HG02938 (cell line): ENCODE measurements around the gene YAE1.
"Not testable (repeated sequence)": the region's sequence is repeated elsewhere in the genome, so short reads cannot be mapped to it uniquely, and the experiment has no call there.

Experiments used
- ATAC-seq: cut with Tn5 transposase; IDR thresholded peaks from one replicate; pipeline ENCODE4 v1.9.1; 2021; ENCODE audit warnings: mild to moderate bottlenecking, moderate library complexity; ENCODE audit not compliant: unreplicated experiment

Gene YAE1, protein sequence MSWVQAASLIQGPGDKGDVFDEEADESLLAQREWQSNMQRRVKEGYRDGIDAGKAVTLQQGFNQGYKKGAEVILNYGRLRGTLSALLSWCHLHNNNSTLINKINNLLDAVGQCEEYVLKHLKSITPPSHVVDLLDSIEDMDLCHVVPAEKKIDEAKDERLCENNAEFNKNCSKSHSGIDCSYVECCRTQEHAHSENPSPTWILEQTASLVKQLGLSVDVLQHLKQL

GRCh38 chr7:39566023-39566921 is at the start of gene YAE1:
Gene YAE1, plus strand, starts transcription at chr7:39566404. Its CDS starts 15 bp downstream, at chr7:39566419.
- peak; percentile 97 for ATAC-seq

- ATAC-seq = no peak
These were observed 49.7 kb upstream of the YAE1 start for GRCh38 chr7:39516498-39516897.

DNA sequence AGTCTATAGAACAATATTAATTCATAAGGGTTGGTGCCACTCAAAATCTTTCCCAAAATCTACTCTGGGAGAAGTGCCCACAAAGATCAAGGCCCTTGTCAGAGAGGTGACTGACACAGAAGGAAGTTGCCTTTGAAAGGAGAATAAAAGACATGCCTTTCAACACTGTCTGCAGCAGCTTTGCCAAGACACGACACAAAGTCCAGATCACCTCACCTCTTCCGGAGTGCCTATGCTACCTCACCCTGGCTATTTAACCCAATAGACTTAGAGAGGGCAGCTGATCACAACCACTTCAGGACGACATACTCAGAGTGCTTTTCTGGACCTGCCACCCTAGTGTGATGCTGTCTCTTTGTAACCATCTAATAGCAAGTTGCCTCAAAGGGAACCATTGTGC is 49.0 kb upstream of the YAE1 start:
- ATAC-seq = no peak

DNA sequence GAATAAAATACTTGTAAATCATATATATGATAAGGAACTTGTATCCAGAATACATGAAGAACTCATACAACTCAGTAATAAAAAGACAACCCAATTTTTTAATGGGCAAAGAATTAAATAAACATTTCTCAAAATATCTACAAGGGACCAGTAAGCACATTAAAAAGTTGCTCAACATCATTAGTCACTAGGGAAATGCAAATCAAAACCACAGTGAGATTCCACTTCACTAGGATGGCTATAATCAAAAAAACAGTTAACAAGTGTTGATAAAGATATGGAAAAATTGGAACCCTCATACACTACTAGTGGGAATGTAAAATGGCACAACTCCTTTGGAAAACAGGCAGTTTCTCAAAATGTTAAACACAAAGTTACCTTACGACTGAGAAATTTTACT is 40.3 kb upstream of the YAE1 start:
- no peak for ATAC-seq

DNA sequence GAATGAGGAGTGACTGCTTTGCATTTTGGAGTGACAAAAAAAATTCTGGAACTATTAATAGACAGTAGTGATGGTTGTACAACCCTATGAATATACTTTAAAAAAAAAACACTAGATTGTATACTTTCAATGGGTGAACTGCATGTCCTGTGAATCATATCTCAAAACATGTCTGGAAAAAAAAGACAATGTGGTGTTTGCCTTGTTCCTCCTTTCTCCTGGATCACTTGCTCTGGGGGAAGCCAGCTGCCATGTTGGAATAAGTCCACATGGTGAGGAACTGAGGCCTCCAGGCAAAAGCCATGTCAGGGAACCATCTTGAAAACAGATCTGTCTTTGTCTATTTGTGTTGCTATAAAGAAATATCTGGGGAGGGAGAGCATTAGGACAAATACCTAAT is 39.5 kb upstream of the YAE1 start:
- ATAC-seq = no peak

DNA sequence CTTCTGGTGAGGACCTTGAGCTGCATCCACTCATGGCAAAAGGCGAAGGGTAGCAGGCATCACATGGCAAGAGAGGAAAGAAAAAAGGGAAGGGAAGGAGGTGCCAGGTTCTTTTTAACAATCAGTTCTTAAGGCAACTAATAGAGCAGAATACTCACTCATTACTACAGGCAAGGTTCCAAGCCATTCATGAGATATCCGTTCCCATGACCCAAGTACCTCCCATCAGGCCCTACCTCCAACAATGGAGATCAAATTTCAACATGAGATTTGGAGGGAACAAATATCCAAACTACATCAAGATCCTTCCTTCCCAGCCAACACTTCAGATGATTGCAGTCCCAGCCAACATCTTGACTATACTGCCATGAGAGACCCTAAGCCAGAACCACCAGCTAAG is 38.9 kb upstream of the YAE1 start:
- no peak for ATAC-seq

- no peak for ATAC-seq
These were observed 38.3 kb upstream of the YAE1 start for GRCh38 chr7:39527951-39528350.

DNA sequence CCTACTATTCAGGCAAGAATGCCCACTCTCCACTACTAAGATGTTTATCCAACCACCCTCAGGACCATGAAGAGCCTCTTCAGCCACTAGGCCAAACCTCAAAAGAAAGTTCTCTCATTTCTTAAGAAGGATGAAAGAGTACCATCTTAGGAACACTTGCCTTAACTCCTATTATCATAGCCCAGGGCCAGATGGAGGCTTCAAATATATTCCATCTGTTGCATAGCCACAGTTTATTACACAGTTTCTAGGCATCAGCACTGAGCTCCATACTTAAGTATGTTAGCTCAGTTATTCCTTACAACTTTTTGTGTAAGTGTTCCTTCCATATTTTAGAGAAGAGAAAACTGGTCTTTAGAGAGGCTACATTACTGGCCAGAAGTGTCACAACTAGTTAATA is 37.4 kb upstream of the YAE1 start:
- no peak for ATAC-seq

- ATAC-seq = no peak
These were observed 36.6 kb upstream of the YAE1 start for GRCh38 chr7:39529582-39529981.

DNA sequence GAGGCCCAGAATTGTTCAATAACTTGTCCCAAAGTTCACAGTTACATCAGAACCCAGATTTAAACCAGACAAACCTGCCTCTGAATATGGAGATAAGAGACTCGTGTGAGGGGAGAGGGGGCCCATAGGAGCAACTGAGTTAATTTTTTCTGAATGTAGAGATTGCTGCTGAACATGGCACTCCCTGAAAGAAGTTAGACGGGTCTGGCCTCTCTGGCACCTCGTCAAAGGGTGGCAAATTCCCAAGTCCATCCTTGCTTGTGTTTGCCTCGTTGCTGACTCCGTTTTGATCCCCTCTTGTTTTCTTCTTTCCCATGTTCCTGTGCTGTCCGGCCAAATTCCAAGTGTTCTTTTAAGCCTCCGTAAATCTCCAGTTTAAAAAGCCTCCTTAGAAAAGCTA is 35.2 kb upstream of the YAE1 start:
- no peak for ATAC-seq

GRCh38 chr7:39531818-39532217 is 34.4 kb upstream of the YAE1 start:
- no peak for ATAC-seq

DNA sequence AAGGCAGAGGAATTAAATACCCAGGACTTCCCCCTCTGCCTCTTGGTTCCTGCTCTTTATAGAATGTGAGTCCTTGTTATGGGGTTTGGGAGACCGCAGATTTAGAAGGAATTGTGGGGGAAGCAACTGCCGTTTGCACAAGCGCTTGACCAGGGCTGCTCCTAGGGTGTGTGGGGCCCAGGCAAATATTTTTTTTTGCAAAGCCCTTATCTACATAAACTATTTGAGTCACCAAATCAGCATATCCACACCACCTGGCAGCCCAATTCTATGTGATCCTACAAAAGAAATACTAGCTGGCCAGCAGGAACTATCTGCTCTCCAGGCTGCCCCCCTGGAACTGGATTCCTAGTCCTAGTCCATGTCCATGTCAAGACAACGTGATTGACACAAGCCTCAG is 33.4 kb upstream of the YAE1 start:
- no peak for ATAC-seq

DNA sequence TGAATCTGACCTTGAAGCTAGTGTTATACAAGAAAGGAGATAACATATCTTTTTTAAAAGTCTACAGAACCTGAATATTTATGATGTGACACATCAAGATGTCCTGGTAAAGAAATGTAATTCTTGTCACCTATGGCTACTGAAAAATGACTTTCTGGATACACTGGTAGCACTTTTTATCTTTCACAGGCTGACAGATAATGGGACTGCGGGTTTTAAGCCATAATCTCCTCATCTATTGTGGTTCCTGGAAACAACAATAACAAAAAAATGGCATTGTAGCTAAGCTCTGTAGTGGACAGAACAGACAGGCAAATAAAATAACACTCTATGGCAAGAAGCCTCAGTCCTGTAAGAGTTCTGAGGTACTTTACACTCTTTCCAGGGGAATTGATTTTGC is 31.6 kb upstream of the YAE1 start:
- ATAC-seq = no peak

DNA sequence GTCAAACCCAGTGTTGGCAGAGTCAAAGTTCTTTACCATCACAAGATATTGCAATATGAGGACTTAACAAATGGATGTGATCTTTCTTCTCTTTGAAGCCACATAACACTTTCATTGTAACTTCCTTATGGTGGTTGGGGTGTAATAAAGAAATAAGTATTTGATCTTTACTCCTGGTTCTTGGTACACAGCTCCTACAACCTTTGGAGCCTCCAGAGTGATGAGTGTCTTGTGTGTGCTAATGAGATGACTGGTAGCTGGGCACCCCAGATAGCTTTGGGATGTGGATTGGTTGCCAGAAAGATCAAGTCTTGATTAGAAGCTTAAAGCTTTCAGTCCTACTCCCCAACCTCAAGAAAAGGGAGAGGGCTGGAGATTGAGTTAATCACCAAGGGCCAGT is 31.1 kb upstream of the YAE1 start:
- no peak for ATAC-seq

DNA sequence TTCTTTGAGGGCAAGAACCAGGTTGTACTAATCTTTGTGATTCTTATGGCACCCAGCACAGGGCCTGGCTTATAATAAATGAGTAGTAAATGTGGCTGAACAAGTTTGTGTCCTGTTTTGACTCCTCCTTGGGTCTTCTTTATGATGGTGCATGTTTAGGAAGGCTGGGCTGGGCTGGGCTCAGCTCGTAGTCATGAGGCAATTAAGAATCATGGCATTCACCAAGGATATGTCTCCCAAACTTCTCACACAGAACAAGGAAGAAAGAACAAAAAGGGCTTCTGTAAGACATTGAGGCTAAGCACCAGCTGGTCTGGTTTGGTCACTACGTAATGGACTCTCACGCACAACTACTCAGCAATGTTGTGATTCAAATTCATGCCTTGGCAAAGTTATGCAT is 30.5 kb upstream of the YAE1 start:
- ATAC-seq = no peak

DNA sequence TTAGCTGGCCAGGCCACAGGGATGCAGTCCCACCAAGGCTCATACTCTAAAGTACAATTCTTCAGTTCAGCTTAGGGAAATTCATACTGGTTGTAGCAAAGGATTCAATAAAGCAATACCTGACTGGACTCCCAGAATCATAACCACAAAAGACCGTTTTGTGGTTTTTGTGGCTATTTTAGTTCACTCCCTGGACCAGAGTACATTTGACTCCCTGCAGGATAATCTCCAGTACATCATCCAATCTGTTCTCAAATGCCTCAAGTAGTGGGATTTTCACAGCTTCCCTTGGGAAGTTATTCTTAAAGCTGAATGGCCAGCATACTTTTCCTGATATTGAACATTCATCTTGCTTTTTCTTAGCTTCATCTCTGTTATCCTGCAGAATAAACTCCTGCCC is 29.3 kb upstream of the YAE1 start:
- ATAC-seq = no peak

DNA sequence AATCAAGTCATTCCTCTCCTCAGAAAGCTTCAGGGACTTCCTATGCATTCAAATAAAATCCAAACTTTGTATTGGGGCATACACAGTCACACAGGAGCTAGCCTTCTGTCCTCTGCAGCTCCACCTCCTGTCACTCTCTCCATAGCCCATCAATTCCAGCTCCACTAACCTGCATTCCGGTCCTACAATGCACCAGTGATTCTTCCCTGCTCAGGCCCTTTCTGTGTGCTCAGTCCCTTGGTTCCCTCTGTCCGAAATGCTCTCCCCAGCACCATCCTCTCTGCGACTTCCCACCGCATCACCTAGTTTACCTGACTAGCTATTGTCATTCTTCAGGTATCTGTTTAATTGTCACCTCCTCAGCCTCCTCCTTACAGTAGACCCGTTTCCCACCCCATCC is 26.4 kb upstream of the YAE1 start:
- no peak for ATAC-seq

GRCh38 chr7:39540320-39540719 is 25.9 kb upstream of the YAE1 start:
- no peak for ATAC-seq

GRCh38 chr7:39541511-39541910 is 24.7 kb upstream of the YAE1 start:
- no peak for ATAC-seq

DNA sequence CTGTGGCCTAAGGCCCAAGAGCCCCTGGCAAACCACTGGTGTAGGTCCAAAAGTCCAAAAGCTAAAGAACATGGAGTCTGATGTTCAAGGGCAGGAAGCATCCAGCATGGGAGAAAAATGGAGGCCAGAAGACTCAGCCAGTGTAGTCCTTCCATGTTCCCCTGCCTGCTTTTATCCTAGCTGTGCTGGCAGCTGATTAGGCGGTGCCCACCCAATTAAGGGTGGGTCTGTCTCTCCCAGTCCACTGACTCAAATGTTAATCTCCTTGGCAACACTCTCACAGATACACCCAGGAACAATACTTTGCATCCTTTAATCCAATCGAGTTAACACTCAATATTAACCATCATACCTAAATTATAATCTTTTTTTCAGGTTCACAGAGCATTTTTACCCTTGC is 21.4 kb upstream of the YAE1 start:
- ATAC-seq = not testable (repeated sequence)

GRCh38 chr7:39547336-39547735 is 18.9 kb upstream of the YAE1 start:
- ATAC-seq = no peak

DNA sequence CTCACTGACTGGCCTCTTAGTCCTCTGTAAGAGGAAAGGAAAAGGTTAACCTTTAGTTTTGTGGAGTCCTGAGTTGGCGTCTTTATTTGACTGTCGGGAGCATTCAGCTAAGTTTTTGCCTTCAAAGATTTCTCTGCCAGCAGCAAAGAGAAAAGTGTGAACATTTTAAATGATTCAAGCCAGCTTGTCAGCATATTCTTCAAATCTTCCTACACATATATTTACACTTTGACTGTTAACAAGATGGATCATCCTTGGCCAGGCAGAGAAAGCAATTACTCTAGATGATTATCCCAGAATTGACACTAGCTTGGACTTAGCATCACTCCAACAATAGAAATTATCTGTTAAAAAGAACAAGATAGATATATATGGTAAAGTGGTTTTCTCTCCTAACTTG is 15.8 kb upstream of the YAE1 start:
- ATAC-seq = no peak

DNA sequence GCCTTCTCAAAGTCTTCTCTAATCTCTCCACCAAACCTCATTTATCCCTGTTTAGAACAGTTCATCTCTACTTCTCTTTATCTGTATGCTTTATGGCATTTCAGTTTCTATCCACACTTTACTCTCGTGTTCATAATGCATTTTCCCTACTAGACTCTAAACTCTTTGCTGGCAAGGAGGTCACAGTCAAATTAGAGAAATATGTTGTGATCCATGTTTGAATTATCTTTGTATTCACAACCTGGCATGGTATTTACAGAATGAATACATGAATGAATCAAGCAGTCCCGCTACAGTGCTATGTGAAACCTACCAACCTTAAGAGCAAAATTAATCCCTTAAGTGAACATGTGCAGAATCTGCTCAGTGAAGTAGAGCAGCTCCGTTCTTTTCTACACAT is 12.8 kb upstream of the YAE1 start:
- ATAC-seq = no peak
